PC-9 (cell line): ENCODE measurements around the gene APRT. TPM values are rescaled to one million over a fixed set of nuclear protein-coding genes. Genes with fewer than 3 reads are reported as not detected.

Experiments
- BruUV-seq: library from RNA; stranded (reverse); fragments of 400-500 nt; replicated peaks from 2 replicates; lab custom pipeline; 2021; lab: Mats Ljungman, UMichigan
- CTCF ChIA-PET: fragments of 300-600 bp; sonication (Branson Sonifier 250); formaldehyde crosslinking; loops from one replicate; lab custom pipeline; 2022; ENCODE audit warnings: antibody characterized with exemption; lab: Charles Lee
- POLR2A ChIA-PET: fragments of 300-600 bp; sonication (Branson Sonifier 250); formaldehyde crosslinking; loops from one replicate; lab custom pipeline; 2022; ENCODE audit warnings: antibody characterized with exemption; ENCODE audit not compliant: unreplicated experiment; lab: Charles Lee
- DNase-seq, 2 experiments: peaks; one replicate each; pipeline versions ENCODE4 v3.0.0 to v3.0.0-alpha.2; 2015 to 2022; ENCODE audit warnings: mixed read lengths in 1 of 2
- H2AFZ ChIP-seq: fragments of 200-600 bp; sonication (generic); 2 replicates; pipeline ENCODE4 v1.8.1; 2017; ENCODE audit warnings: antibody characterized with exemption
- H3F3A ChIP-seq: fragments of 200-600 bp; sonication (generic); 2 replicates; pipeline ENCODE4 v1.8.1; 2017; ENCODE audit warnings: antibody characterized with exemption, mild to moderate bottlenecking, low read depth; ENCODE audit not compliant: insufficient read depth
- H3K27ac ChIP-seq: fragments of 200-600 bp; sonication (generic); 2 replicates; pipeline ENCODE4 v1.6.1; 2016; ENCODE audit warnings: mixed run types
- H3K27me3 ChIP-seq: fragments of 200-600 bp; sonication (generic); 2 replicates; pipeline ENCODE4 v1.6.1; 2016; ENCODE audit warnings: low read depth, mixed run types; ENCODE audit not compliant: insufficient read depth
- H3K36me3 ChIP-seq: fragments of 200-600 bp; sonication (generic); 2 replicates; pipeline ENCODE4 v1.6.1; 2016; ENCODE audit warnings: low read depth, mixed run types
- H3K4me1 ChIP-seq: fragments of 200-600 bp; sonication (generic); replicated peaks from 2 replicates; pipeline ENCODE4 v1.6.1; 2016; ENCODE audit warnings: mixed run types; ENCODE audit not compliant: insufficient read depth
- H3K4me2 ChIP-seq: fragments of 200-600 bp; sonication (generic); 2 replicates; pipeline ENCODE4 v1.6.1; 2017; ENCODE audit warnings: mixed run types
- H3K4me3 ChIP-seq: fragments of 200-600 bp; sonication (generic); 2 replicates; pipeline ENCODE4 v1.6.1; 2016; ENCODE audit warnings: mixed run types
- H3K79me2 ChIP-seq: fragments of 200-600 bp; sonication (generic); 2 replicates; pipeline ENCODE4 v1.6.1; 2017; ENCODE audit warnings: low read depth, mixed run types
- H3K9me2 ChIP-seq: fragments of 200-600 bp; sonication (generic); 2 replicates; pipeline ENCODE4 v1.8.1; 2017; ENCODE audit warnings: mild to moderate bottlenecking; ENCODE audit not compliant: insufficient read depth
- H3K9me3 ChIP-seq: fragments of 200-600 bp; sonication (generic); 2 replicates; pipeline ENCODE4 v1.8.1; 2016; ENCODE audit warnings: low read depth; ENCODE audit not compliant: insufficient read depth
- H4K20me1 ChIP-seq: fragments of 200-600 bp; sonication (generic); 2 replicates; pipeline ENCODE4 v1.8.1; 2017; ENCODE audit not compliant: insufficient read depth
- EZH2 ChIP-seq: fragments of 200-600 bp; sonication (generic); IDR thresholded peaks from 2 replicates; pipeline ENCODE4 v1.8.0; 2017; ENCODE audit warnings: antibody characterized with exemption, low read depth
- intact Hi-C: fragments of 100-400 bp; cut with micrococcal nuclease; formaldehyde crosslinking; loops from one replicate; pipeline ENCODE4 v1.10.0; 2022; ENCODE audit not compliant: unreplicated experiment
- total RNA-seq: library from RNA; stranded (reverse); gene quantifications from 2 replicates; pipeline ENCODE4 v1.2.3, GENCODE V29; 2021
- TF ChIP-seq, protein P1 (sequence below): fragments of 200-600 bp; sonication (generic); conservative IDR thresholded peaks from 2 replicates; pipeline ENCODE4 v1.6.1; 2017; ENCODE audit warnings: mixed run types, antibody characterized with exemption, mild to moderate bottlenecking, moderate library complexity

Gene APRT
- total RNA-seq, 1 experiment from 2014 or later, result 213 TPM

DNA sequence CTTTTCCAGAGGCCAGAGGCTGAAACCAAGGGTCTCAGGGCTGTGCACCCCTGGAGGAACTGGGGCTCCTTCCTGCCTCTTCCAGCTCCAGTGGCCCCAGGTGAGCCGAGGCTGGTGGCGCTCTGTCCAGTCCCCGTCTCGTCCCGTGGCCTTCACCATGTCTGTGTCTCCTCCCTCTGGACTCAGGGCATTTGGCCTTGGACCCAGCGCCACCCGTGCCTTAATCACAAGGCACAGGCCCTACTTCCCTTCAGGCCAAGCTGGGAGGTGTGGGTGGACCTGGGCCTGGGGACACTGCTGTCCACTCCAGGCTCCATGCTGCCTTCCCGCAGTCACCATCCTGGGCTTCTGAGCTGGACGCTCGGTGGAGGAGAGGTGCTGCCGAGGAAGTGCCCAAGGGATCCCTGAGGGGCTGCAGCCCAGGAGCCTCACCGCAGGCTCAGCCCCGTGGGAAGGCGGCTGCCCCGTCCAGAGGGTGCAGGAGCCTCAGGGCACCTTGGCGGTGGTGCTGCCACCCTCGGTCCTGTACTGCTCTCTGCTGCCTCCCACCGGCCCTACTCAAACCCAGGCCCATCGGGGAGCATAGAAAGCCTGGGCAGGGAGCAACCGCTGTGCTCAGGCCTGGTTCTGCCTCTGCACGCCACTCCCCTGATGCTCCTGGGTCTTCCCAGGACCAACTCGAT lies 9.6 kb upstream of the APRT start:
- Histone ChIP-seq H2AFZ (no peak overlapping the region), H3K4me3 (no peak overlapping the region), H3K9me2 (no peaks in the 10 kb centered on the region), H3K27me3 (no peaks in the 10 kb centered on the region), H3K27ac (no peak overlapping the region), H3F3A (no peaks in the 10 kb centered on the region), H3K4me2 (no peak overlapping the region), H3K79me2 (no peaks in the 10 kb centered on the region), H3K9me3 (no peaks in the 10 kb centered on the region), H3K4me1 (no peaks in the 10 kb centered on the region), H4K20me1 (no peaks in the 10 kb centered on the region), H3K36me3 (no peaks in the 10 kb centered on the region)
- BruUV-seq, result no TSS peak
- ChIA-PET CTCF (no interaction called here), POLR2A (no interaction called here)
- intact Hi-C loops, result no loop called here
- no peak for DNase-seq
- TF ChIP-seq EZH2, result no peak
- TF ChIP-seq, protein P1, sequence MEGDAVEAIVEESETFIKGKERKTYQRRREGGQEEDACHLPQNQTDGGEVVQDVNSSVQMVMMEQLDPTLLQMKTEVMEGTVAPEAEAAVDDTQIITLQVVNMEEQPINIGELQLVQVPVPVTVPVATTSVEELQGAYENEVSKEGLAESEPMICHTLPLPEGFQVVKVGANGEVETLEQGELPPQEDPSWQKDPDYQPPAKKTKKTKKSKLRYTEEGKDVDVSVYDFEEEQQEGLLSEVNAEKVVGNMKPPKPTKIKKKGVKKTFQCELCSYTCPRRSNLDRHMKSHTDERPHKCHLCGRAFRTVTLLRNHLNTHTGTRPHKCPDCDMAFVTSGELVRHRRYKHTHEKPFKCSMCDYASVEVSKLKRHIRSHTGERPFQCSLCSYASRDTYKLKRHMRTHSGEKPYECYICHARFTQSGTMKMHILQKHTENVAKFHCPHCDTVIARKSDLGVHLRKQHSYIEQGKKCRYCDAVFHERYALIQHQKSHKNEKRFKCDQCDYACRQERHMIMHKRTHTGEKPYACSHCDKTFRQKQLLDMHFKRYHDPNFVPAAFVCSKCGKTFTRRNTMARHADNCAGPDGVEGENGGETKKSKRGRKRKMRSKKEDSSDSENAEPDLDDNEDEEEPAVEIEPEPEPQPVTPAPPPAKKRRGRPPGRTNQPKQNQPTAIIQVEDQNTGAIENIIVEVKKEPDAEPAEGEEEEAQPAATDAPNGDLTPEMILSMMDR, result no peak

DNA sequence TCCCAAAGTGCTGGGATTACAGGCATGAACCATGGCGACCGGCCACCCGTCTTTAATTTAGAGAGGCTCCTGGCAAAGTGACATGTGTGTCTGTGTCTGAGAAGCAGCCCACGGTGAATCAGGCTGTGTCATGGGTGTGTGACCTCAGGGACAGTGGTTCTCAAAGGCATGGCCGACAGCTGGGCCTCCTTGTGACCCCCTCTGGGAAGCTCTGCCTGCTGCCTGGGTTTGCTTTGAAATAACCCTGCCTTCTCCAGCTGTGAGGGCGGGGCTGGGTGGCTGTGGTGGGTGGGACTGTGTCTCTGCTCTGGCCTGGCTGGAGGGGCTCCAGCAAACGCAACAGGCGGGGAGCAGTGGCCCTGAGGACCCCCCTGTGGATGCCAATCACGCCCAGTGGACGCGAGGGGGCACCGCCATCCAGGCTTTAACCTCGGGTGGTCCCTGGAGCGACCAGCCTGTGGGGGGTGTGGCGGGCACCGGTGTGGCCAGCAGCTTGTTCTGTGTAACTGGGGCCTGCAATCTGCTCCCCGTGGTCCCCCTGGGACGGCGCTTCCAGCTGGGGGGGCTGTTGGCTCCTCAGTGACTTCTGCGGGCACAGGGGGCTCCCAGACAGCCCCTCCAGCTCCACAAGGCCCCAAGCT lies 8.8 kb upstream of the APRT start:
- ChIA-PET POLR2A (no interaction called here), CTCF (no interaction called here)
- TF ChIP-seq EZH2, result no peak
- TF ChIP-seq, protein P1, result no peak

DNA sequence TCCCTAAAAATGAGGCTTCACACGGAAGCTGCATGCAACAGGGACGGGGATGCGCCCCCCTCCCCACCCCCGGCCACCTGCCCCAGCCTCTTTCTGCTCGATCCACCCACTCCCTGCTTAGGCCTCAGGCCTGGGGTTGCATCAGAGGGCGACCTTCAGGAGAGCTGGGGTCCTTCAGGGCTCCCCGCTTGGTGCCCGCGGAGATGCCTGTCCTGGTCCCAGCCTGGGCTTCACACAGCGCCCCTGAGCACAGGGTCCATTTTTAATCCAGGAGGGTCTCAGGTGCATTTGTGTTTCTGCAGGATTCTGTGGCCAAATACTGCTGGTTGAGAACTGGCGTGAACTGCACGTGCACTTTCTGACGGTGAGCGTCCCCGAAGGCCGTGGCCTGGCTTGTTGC lies 7.4 kb upstream of the APRT start:
- H3F3A ChIP-seq, result 0 out of 2 replicates have a peak, but pooled peaks cover 2% of the 10 kb centered on the region
- H2AFZ ChIP-seq, result no peak overlapping the region
- no peak for DNase-seq
- H3K36me3 ChIP-seq, result no peaks in the 10 kb centered on the region
- H3K27me3 ChIP-seq, result no peaks in the 10 kb centered on the region
- intact Hi-C loops, result no loop called here
- BruUV-seq, result no TSS peak
- H3K9me2 ChIP-seq, result no peaks in the 10 kb centered on the region
- H3K4me2 ChIP-seq, result no peak overlapping the region
- H3K79me2 ChIP-seq, result no peaks in the 10 kb centered on the region
- TF ChIP-seq EZH2, result no peak
- TF ChIP-seq, protein P1, result no peak
- ChIA-PET POLR2A (no interaction called here), CTCF (no interaction called here)
- H3K27ac ChIP-seq, result no peak overlapping the region
- no peaks in the 10 kb centered on the region for H3K9me3 ChIP-seq
- H4K20me1 ChIP-seq, result no peaks in the 10 kb centered on the region
- no peak overlapping the region for H3K4me3 ChIP-seq
- no peaks in the 10 kb centered on the region for H3K4me1 ChIP-seq

More for the DNA sequence above, 8.8 kb upstream of the APRT start:
- H3K9me2 ChIP-seq, result no peaks in the 10 kb centered on the region
- H2AFZ ChIP-seq, result no peak overlapping the region
- H4K20me1 ChIP-seq, result no peaks in the 10 kb centered on the region
- H3K9me3 ChIP-seq, result no peaks in the 10 kb centered on the region
- no peak for DNase-seq
- no peaks in the 10 kb centered on the region for H3F3A ChIP-seq
- no peak overlapping the region for H3K4me2 ChIP-seq
- H3K4me3 ChIP-seq, result no peak overlapping the region
- H3K4me1 ChIP-seq, result no peaks in the 10 kb centered on the region
- H3K27ac ChIP-seq, result no peak overlapping the region
- BruUV-seq, result no TSS peak
- no peaks in the 10 kb centered on the region for H3K36me3 ChIP-seq
- no peaks in the 10 kb centered on the region for H3K79me2 ChIP-seq
- intact Hi-C loops, result no loop called here
- H3K27me3 ChIP-seq, result no peaks in the 10 kb centered on the region
